ENCODE results near the gene AFAP1L1.

Gene AFAP1L1

GRCh38 chr5:149271716-149272563, at the start of gene AFAP1L1:
TSS of gene AFAP1L1 (plus strand) at chr5:149271859. CDS start at chr5:149271969, 110 bp downstream.
- Mint-ChIP-seq H3K9me3 (peaks cover 4% of the 10 kb centered on the region), H3K36me3 (ENCODE audit: low read depth) (no peaks in the 10 kb centered on the region), H3K27me3 (peaks cover 28% of the 10 kb centered on the region), H3K27ac (no peak within 1 kb of the TSS), H3K4me3 (peak within 1 kb of the TSS; percentile 77), H3K4me1 (peaks cover 9% of the 10 kb centered on the region)
- ATAC-seq: peak; percentile 53
- peak; percentile 18 for DNase-seq

- ATAC-seq: no peak
- no peak for DNase-seq
- no peak overlapping the region for H3K27ac Mint-ChIP-seq
- no peaks in the 10 kb centered on the region for H3K27me3 Mint-ChIP-seq
- peaks cover 4% of the 10 kb centered on the region for H3K4me1 Mint-ChIP-seq
- no peaks in the 10 kb centered on the region for H3K9me3 Mint-ChIP-seq
- H3K4me3 Mint-ChIP-seq: no peak overlapping the region
- no peaks in the 10 kb centered on the region for H3K36me3 Mint-ChIP-seq (ENCODE audit: low read depth)
Observed at GRCh38 chr5:149223081-149223848, 48.4 kb upstream of the AFAP1L1 start.

GRCh38 chr5:149224282-149224681, 47.4 kb upstream of the AFAP1L1 start:
- peaks cover 4% of the 10 kb centered on the region for H3K4me1 Mint-ChIP-seq
- no peak overlapping the region for H3K27ac Mint-ChIP-seq
- no peaks in the 10 kb centered on the region for H3K9me3 Mint-ChIP-seq
- H3K4me3 Mint-ChIP-seq: no peak overlapping the region
- DNase-seq: no peak
- no peaks in the 10 kb centered on the region for H3K36me3 Mint-ChIP-seq (ENCODE audit: low read depth)
- H3K27me3 Mint-ChIP-seq: no peaks in the 10 kb centered on the region
- no peak for ATAC-seq

DNA sequence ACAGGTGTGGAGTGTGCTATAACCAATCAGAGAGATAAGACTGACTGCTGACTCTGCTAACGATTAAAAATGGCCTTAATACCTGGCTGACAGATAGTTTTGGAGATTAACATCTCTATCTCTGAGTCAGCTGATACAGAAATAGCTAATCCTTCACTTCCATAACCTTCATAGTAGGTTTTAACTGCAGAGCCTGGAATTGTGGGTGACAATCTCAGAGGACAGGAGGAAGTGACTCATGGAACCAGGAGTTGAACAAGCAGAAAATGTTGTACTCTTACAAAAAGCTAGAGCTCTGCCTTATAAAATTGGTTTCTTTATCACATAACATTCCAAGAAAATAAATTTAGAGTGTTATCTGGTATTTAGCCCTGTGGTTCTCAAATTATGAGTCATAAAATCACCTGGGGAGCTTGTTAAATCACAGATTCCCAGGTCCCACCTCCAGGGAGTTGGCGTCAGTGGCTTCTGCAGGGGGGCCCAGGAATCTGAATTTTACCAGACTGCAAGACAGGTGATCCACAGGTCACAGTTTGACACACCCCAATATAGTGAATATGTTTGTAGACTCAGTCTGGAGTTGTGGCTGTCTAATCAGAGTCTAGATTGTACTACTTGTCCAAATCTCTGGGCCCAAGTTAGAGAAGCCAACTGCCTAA, 44.4 kb upstream of the AFAP1L1 start:
- Mint-ChIP-seq H3K27ac (no peak overlapping the region), H3K4me3 (no peak overlapping the region), H3K4me1 (peaks cover 4% of the 10 kb centered on the region), H3K9me3 (no peaks in the 10 kb centered on the region), H3K27me3 (no peaks in the 10 kb centered on the region), H3K36me3 (ENCODE audit: low read depth) (no peaks in the 10 kb centered on the region)
- DNase-seq (no peak), ATAC-seq (no peak)

DNA sequence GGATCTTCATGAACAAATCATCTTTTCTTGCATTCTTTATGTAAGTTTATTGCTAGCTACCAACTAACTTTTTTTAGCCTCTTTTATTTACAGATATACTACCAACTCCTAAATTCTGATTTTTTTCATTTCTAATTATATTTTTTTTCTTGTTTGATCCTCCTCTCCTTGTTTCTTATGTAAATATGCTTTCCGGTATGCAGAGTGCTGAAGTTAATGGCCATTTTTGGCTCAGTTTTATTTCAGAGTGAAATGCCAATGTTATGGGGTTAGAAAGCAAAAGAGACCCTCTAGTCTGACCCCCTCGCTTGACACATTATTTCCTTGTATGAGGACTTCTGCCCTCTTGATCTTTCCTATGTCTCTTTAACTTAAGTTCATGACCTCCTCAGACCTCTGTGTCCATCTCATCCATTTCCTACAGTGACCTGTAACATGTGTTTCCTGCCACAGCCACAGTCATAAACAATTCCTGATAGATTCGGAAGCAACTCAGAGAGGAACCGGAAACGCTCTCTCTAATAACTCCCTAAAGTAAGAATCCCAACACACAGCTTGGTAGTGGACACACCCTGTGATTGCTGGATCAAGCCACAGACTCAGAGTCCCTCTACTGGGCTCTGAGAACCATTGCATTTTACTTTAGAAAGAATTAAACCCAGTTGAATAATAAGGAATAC, 42.9 kb upstream of the AFAP1L1 start:
- H3K27ac Mint-ChIP-seq: peak overlapping the region; percentile 8
- ATAC-seq (no peak), DNase-seq (no peak)
- peaks cover 4% of the 10 kb centered on the region for H3K4me1 Mint-ChIP-seq
- H3K4me3 Mint-ChIP-seq: no peak overlapping the region
- H3K36me3 Mint-ChIP-seq (ENCODE audit: low read depth): no peaks in the 10 kb centered on the region
- H3K27me3 Mint-ChIP-seq: no peaks in the 10 kb centered on the region
- no peaks in the 10 kb centered on the region for H3K9me3 Mint-ChIP-seq

DNA sequence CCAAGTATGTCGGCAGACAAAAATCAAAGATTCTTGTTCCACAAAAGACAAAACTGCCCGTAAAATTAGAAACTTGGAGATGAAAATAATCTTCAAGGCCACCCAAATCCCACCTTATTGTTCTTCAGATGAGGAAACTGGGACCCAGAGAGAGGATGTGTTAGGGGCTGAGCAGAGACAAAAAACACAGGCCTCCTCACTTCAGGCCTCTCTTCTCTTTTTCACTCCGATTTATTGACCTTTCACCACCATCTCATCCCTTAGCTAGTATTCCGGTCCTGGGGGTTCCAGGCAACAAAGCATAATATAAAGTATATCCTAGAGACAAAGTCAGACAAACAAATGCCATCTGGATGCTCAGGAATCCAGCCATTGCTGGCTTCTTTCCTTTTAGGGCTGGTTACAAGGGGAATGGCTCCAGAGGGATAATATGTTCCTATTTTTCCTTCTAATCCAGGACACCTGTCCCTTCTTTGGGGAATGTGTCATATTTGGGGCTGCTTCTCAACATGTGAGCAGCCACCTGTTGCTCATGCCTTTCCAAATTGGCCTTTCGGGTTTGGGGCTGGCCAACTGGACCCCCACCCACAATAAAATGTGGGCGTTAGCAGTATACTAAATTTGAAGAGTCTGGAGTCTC, 42.2 kb upstream of the AFAP1L1 start:
- Mint-ChIP-seq H3K9me3 (no peaks in the 10 kb centered on the region), H3K4me1 (peaks cover 4% of the 10 kb centered on the region), H3K27ac (no peak overlapping the region), H3K27me3 (no peaks in the 10 kb centered on the region), H3K4me3 (no peak overlapping the region), H3K36me3 (ENCODE audit: low read depth) (no peaks in the 10 kb centered on the region)
- ATAC-seq (no peak), DNase-seq (no peak)

- no peaks in the 10 kb centered on the region for H3K27me3 Mint-ChIP-seq
- ATAC-seq: no peak
- H3K4me3 Mint-ChIP-seq: no peak overlapping the region
- H3K36me3 Mint-ChIP-seq (ENCODE audit: low read depth): no peaks in the 10 kb centered on the region
- no peak for DNase-seq
- no peaks in the 10 kb centered on the region for H3K9me3 Mint-ChIP-seq
- peaks cover 15% of the 10 kb centered on the region for H3K4me1 Mint-ChIP-seq
- H3K27ac Mint-ChIP-seq: no peak overlapping the region
Observed at GRCh38 chr5:149235841-149236240, 35.8 kb upstream of the AFAP1L1 start.

DNA sequence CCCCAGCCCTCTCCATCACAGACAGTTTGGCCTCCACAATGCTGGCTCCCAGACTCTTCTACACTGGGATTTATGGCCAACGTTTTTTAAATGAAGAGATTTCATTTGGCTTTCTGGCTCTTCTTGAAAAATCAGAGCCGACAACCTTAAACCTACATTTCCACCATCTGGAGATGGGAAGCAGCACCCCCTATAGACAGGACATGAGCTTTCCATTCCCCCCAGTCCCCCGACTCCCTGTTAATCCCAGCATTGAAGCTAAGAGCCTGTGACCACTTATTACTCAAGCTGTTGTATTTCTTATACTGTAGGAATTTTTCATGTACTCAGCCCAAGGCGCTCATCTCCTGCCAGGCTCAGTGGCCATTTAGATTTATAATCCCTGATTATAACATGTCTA, 34.0 kb upstream of the AFAP1L1 start:
- DNase-seq (no peak), ATAC-seq (no peak)
- Mint-ChIP-seq H3K27me3 (no peaks in the 10 kb centered on the region), H3K9me3 (no peaks in the 10 kb centered on the region), H3K27ac (no peak overlapping the region), H3K4me3 (no peak overlapping the region), H3K4me1 (peaks cover 22% of the 10 kb centered on the region), H3K36me3 (ENCODE audit: low read depth) (no peaks in the 10 kb centered on the region)

DNA sequence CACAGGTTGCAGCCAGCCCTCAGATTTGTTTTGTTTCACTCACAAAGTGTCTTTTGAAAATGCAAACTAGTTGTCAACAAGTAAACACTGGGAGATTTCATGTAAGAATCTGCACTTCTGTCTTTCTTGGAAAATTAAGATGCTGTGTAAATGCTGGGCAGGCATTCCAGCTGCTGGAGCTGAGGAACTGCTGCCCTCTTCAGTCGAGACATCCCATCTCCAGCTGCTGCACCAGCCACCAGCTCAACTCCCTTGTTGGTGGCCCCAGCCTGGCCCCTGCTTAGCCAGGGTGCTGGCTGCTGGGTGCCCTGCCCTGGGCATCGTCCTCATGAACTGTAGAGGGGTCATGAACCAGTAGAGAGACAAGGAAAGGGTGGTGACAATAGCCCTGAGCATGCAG, 33.1 kb upstream of the AFAP1L1 start:
- Mint-ChIP-seq H3K27me3 (no peaks in the 10 kb centered on the region), H3K9me3 (no peaks in the 10 kb centered on the region), H3K4me1 (peaks cover 22% of the 10 kb centered on the region), H3K36me3 (ENCODE audit: low read depth) (no peaks in the 10 kb centered on the region), H3K27ac (no peak overlapping the region), H3K4me3 (no peak overlapping the region)
- no peak for DNase-seq
- ATAC-seq: no peak

DNA sequence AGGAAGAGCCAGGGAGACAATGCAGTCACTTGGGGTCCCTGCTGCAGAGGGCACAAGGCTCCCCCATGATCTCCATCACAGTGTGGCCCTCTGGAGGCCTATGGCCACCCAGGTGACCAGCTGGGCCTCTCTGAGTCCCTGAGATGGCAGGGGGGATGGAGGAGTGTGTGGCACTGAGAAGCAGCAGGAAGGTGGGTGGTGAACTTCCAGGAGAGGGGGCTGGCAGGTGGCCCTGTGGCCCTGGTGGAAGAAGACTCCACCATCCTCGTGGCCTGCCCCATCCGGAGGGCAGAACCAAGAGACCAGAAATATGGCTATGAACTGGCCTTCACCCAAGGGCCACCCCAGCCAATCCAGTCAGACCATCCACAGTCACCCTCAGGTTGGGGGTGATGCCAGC, 31.7 kb upstream of the AFAP1L1 start:
- no peaks in the 10 kb centered on the region for H3K27me3 Mint-ChIP-seq
- H3K4me3 Mint-ChIP-seq: no peak overlapping the region
- H3K9me3 Mint-ChIP-seq: no peaks in the 10 kb centered on the region
- H3K27ac Mint-ChIP-seq: peak overlapping the region; percentile 91
- no peaks in the 10 kb centered on the region for H3K36me3 Mint-ChIP-seq (ENCODE audit: low read depth)
- DNase-seq (no peak), ATAC-seq (no peak)
- peaks cover 22% of the 10 kb centered on the region for H3K4me1 Mint-ChIP-seq

- no peaks in the 10 kb centered on the region for H3K36me3 Mint-ChIP-seq (ENCODE audit: low read depth)
- DNase-seq: peak; percentile 77
- no peaks in the 10 kb centered on the region for H3K27me3 Mint-ChIP-seq
- H3K4me3 Mint-ChIP-seq: peak overlapping the region; percentile 35
- peaks cover 22% of the 10 kb centered on the region for H3K4me1 Mint-ChIP-seq
- peak; percentile 74 for ATAC-seq
- peak overlapping the region; percentile 91 for H3K27ac Mint-ChIP-seq
- no peaks in the 10 kb centered on the region for H3K9me3 Mint-ChIP-seq
Observed at GRCh38 chr5:149240354-149240998, 31.2 kb upstream of the AFAP1L1 start.

GRCh38 chr5:149242339-149242738, 29.3 kb upstream of the AFAP1L1 start:
- no peak for DNase-seq

DNA sequence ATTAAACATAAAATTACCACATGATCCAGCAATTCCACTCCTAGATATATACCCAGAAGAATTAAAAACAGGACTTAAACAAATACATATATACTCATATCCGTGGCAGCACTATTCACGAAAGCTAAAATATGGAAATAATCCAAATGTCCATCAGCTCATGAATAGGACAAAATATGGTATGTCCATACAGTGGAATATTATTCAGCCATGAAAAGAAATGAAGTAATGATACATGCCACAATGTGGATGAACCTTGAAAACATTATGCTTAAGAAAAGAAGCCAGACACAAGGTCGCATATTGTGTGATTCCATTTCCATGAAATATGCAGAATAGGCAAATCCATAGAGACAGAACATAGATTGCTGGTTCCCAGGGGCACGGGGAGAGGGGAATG, 24.8 kb upstream of the AFAP1L1 start:
- no peaks in the 10 kb centered on the region for H3K36me3 Mint-ChIP-seq (ENCODE audit: low read depth)
- no peak overlapping the region for H3K4me3 Mint-ChIP-seq
- peaks cover 7% of the 10 kb centered on the region for H3K9me3 Mint-ChIP-seq
- no peak for ATAC-seq
- no peak for DNase-seq
- no peaks in the 10 kb centered on the region for H3K27me3 Mint-ChIP-seq
- no peak overlapping the region for H3K27ac Mint-ChIP-seq
- no peaks in the 10 kb centered on the region for H3K4me1 Mint-ChIP-seq

More at GRCh38 chr5:149242339-149242738, 29.3 kb upstream of the AFAP1L1 start:
- ATAC-seq: no peak
- Mint-ChIP-seq H3K27me3 (no peaks in the 10 kb centered on the region), H3K4me1 (peaks cover 22% of the 10 kb centered on the region), H3K27ac (no peak overlapping the region), H3K9me3 (peaks cover 7% of the 10 kb centered on the region), H3K36me3 (ENCODE audit: low read depth) (no peaks in the 10 kb centered on the region), H3K4me3 (no peak overlapping the region)

Data from activated naive CD8-positive, alpha-beta T cell treated with anti-CD3 and anti-CD28 coated beads, Interleukin-2, amount 50 U/mL, for 24 hours (primary cell).